ENCODE results near the gene TMEM62.
A peak's percentile ranks its signal among the peaks of the same experiment; 100 is the strongest.

TMEM62 gene

GRCh38 chr15:43209059-43209824 lies 75.9 kb downstream of the TMEM62 start:
- peak; percentile 33 to 56 for DNase-seq
- H3K9ac ChIP-seq (ENCODE audit: low read length): no peak overlapping the region
- H3K23ac ChIP-seq (ENCODE audit: low read length): no peak overlapping the region
- no peak overlapping the region for H2BK12ac ChIP-seq (ENCODE audit: low read length)
- H4K12ac ChIP-seq (ENCODE audit: low read depth, low read length): no peak overlapping the region
- H2AFZ ChIP-seq (ENCODE audit: insufficient read depth, low read length, poor library complexity): no peak overlapping the region
- no peak overlapping the region for H2AK5ac ChIP-seq (ENCODE audit: low read length)
- H3K18ac ChIP-seq (ENCODE audit: low read length): no peak overlapping the region
- no peaks in the 10 kb centered on the region for H3K79me1 ChIP-seq (ENCODE audit: low read length)
- H4K8ac ChIP-seq (ENCODE audit: low read depth, low read length): no peak overlapping the region
- H3K4ac ChIP-seq (ENCODE audit: low read depth, low read length): no peak overlapping the region
- no peaks in the 10 kb centered on the region for H3K79me2 ChIP-seq (ENCODE audit: control insufficient read depth, insufficient read depth, low read length, poor library complexity)
- H3K4me3 ChIP-seq (ENCODE audit: low read depth, low read length): no peak overlapping the region
- WGBS (ENCODE audit: extremely low coverage, insufficient coverage, insufficient read length): no CpG with 5 or more reads among the region's 13 CpGs
- H3K36me3 ChIP-seq (ENCODE audit: control insufficient read depth in 1 of 2, insufficient read depth in 2 of 2, low read length in 2 of 2): no peaks in the 10 kb centered on the region
- H3K4me2 ChIP-seq (ENCODE audit: low read length): no peak overlapping the region
- H3K27me3 ChIP-seq (ENCODE audit: insufficient read depth, low read length): no peaks in the 10 kb centered on the region
- H3K9me3 ChIP-seq (ENCODE audit: insufficient read depth, low read depth, low read length): no peaks in the 10 kb centered on the region
- H4K91ac ChIP-seq (ENCODE audit: low read depth, low read length): no peak overlapping the region
- no peak overlapping the region for H2BK120ac ChIP-seq (ENCODE audit: insufficient read depth, low read length, poor library complexity)
- H3K27ac ChIP-seq (ENCODE audit: low read depth, low read length): no peak overlapping the region
- no peak overlapping the region for H3K14ac ChIP-seq (ENCODE audit: low read length)
- no peak overlapping the region for H2BK5ac ChIP-seq (ENCODE audit: low read depth, low read length, poor library complexity)
- no peaks in the 10 kb centered on the region for H3K4me1 ChIP-seq (ENCODE audit: control insufficient read depth in 1 of 2, insufficient read depth in 2 of 2, low read length in 2 of 2)

DNA sequence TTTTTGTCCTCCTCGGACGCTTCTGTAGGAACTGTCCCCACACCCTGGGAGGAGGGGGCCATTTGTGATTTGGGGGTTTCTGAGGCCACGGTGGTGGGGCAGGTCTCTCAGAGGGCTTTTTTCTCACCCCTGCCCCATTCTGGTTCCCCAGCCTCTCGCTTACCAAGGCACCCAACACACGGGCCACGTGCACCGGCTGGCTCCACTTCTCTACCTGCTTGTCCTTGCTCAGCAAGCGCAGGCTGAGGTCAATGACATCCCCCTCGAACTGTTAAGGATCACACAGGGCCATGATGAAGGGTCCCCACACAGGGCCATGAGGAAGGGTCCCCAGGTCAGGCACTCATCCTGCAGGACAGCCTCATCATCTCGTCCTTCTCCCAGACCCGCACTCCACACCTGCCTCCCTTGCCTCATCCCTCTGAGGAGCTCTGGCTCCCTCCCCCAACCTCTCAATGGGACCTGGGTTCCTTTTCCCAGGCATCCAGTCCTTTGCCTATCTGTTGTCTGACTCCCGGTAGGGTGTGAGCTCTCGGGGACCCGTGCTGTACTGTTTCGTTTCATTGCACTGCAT lies 76.9 kb downstream of the TMEM62 start:
- Histone ChIP-seq H3K9ac (ENCODE audit: low read length) (no peak overlapping the region), H3K4me3 (ENCODE audit: low read depth, low read length) (no peak overlapping the region), H3K14ac (ENCODE audit: low read length) (no peak overlapping the region), H4K12ac (ENCODE audit: low read depth, low read length) (no peak overlapping the region), H3K27ac (ENCODE audit: low read depth, low read length) (no peak overlapping the region), H3K4me2 (ENCODE audit: low read length) (no peak overlapping the region), H2BK12ac (ENCODE audit: low read length) (no peak overlapping the region), H2BK5ac (ENCODE audit: low read depth, low read length, poor library complexity) (no peak overlapping the region), H4K91ac (ENCODE audit: low read depth, low read length) (no peak overlapping the region), H4K8ac (ENCODE audit: low read depth, low read length) (no peak overlapping the region), H3K4ac (ENCODE audit: low read depth, low read length) (no peak overlapping the region), H3K79me2 (ENCODE audit: control insufficient read depth, insufficient read depth, low read length, poor library complexity) (no peaks in the 10 kb centered on the region), H2BK120ac (ENCODE audit: insufficient read depth, low read length, poor library complexity) (no peak overlapping the region), H2AK5ac (ENCODE audit: low read length) (no peak overlapping the region), H3K27me3 (ENCODE audit: insufficient read depth, low read length) (no peaks in the 10 kb centered on the region), H3K23ac (ENCODE audit: low read length) (no peak overlapping the region), H3K9me3 (ENCODE audit: insufficient read depth, low read depth, low read length) (no peaks in the 10 kb centered on the region), H3K36me3 (ENCODE audit: control insufficient read depth in 1 of 2, insufficient read depth in 2 of 2, low read length in 2 of 2) (no peaks in the 10 kb centered on the region), H2AFZ (ENCODE audit: insufficient read depth, low read length, poor library complexity) (no peak overlapping the region), H3K4me1 (ENCODE audit: control insufficient read depth in 1 of 2, insufficient read depth in 2 of 2, low read length in 2 of 2) (no peaks in the 10 kb centered on the region), H3K79me1 (ENCODE audit: low read length) (no peaks in the 10 kb centered on the region), H3K18ac (ENCODE audit: low read length) (no peak overlapping the region)
- no CpG with 5 or more reads among the region's 15 CpGs for WGBS (ENCODE audit: extremely low coverage, insufficient coverage, insufficient read length)
- no peak for DNase-seq

- Histone ChIP-seq H3K14ac (ENCODE audit: low read length) (no peak overlapping the region), H3K27ac (ENCODE audit: low read depth, low read length) (no peak overlapping the region), H2AK5ac (ENCODE audit: low read length) (no peak overlapping the region), H3K36me3 (ENCODE audit: control insufficient read depth in 1 of 2, insufficient read depth in 2 of 2, low read length in 2 of 2) (no peaks in the 10 kb centered on the region), H3K4ac (ENCODE audit: low read depth, low read length) (no peak overlapping the region), H2BK120ac (ENCODE audit: insufficient read depth, low read length, poor library complexity) (no peak overlapping the region), H3K79me2 (ENCODE audit: control insufficient read depth, insufficient read depth, low read length, poor library complexity) (no peaks in the 10 kb centered on the region), H4K12ac (ENCODE audit: low read depth, low read length) (no peak overlapping the region), H3K4me3 (ENCODE audit: low read depth, low read length) (no peak overlapping the region), H3K79me1 (ENCODE audit: low read length) (no peaks in the 10 kb centered on the region), H3K18ac (ENCODE audit: low read length) (no peak overlapping the region), H3K4me2 (ENCODE audit: low read length) (no peak overlapping the region), H4K91ac (ENCODE audit: low read depth, low read length) (no peak overlapping the region), H3K9ac (ENCODE audit: low read length) (no peak overlapping the region), H3K4me1 (ENCODE audit: control insufficient read depth in 1 of 2, insufficient read depth in 2 of 2, low read length in 2 of 2) (no peaks in the 10 kb centered on the region), H3K23ac (ENCODE audit: low read length) (no peak overlapping the region), H2BK5ac (ENCODE audit: low read depth, low read length, poor library complexity) (no peak overlapping the region), H3K27me3 (ENCODE audit: insufficient read depth, low read length) (no peaks in the 10 kb centered on the region), H3K9me3 (ENCODE audit: insufficient read depth, low read depth, low read length) (no peaks in the 10 kb centered on the region), H2AFZ (ENCODE audit: insufficient read depth, low read length, poor library complexity) (no peak overlapping the region), H2BK12ac (ENCODE audit: low read length) (no peak overlapping the region), H4K8ac (ENCODE audit: low read depth, low read length) (no peak overlapping the region)
- DNase-seq: no peak
- WGBS (ENCODE audit: extremely low coverage, insufficient coverage, insufficient read length): no CpG with 5 or more reads among the region's 9 CpGs
Measured at GRCh38 chr15:43210807-43211206, 77.4 kb downstream of the TMEM62 start.

- Histone ChIP-seq H3K4me3 (ENCODE audit: low read depth, low read length) (no peak overlapping the region), H3K4me2 (ENCODE audit: low read length) (no peak overlapping the region), H3K36me3 (ENCODE audit: control insufficient read depth in 1 of 2, insufficient read depth in 2 of 2, low read length in 2 of 2) (no peaks in the 10 kb centered on the region), H3K9ac (ENCODE audit: low read length) (no peak overlapping the region), H2BK12ac (ENCODE audit: low read length) (no peak overlapping the region), H2BK120ac (ENCODE audit: insufficient read depth, low read length, poor library complexity) (no peak overlapping the region), H4K8ac (ENCODE audit: low read depth, low read length) (no peak overlapping the region), H2AK5ac (ENCODE audit: low read length) (no peak overlapping the region), H3K23ac (ENCODE audit: low read length) (no peak overlapping the region), H3K4ac (ENCODE audit: low read depth, low read length) (no peak overlapping the region), H4K91ac (ENCODE audit: low read depth, low read length) (no peak overlapping the region), H3K18ac (ENCODE audit: low read length) (no peak overlapping the region), H3K9me3 (ENCODE audit: insufficient read depth, low read depth, low read length) (no peaks in the 10 kb centered on the region), H3K27me3 (ENCODE audit: insufficient read depth, low read length) (no peaks in the 10 kb centered on the region), H3K79me1 (ENCODE audit: low read length) (no peaks in the 10 kb centered on the region), H2AFZ (ENCODE audit: insufficient read depth, low read length, poor library complexity) (no peak overlapping the region), H2BK5ac (ENCODE audit: low read depth, low read length, poor library complexity) (no peak overlapping the region), H3K27ac (ENCODE audit: low read depth, low read length) (no peak overlapping the region), H3K79me2 (ENCODE audit: control insufficient read depth, insufficient read depth, low read length, poor library complexity) (no peaks in the 10 kb centered on the region), H4K12ac (ENCODE audit: low read depth, low read length) (no peak overlapping the region), H3K14ac (ENCODE audit: low read length) (no peak overlapping the region), H3K4me1 (ENCODE audit: control insufficient read depth in 1 of 2, insufficient read depth in 2 of 2, low read length in 2 of 2) (no peaks in the 10 kb centered on the region)
- WGBS (ENCODE audit: extremely low coverage, insufficient coverage, insufficient read length): no CpG with 5 or more reads among the region's 4 CpGs
- DNase-seq: peak in 1 of 2 donors; percentile 17
Measured at GRCh38 chr15:43211224-43211735, 77.9 kb downstream of the TMEM62 start.
